ENCODE results near the gene RNF213.
"Not testable (repeated sequence)": the region's sequence is repeated elsewhere in the genome, so short reads cannot be mapped to it uniquely, and the experiment has no call there.

RNF213 gene

DNA sequence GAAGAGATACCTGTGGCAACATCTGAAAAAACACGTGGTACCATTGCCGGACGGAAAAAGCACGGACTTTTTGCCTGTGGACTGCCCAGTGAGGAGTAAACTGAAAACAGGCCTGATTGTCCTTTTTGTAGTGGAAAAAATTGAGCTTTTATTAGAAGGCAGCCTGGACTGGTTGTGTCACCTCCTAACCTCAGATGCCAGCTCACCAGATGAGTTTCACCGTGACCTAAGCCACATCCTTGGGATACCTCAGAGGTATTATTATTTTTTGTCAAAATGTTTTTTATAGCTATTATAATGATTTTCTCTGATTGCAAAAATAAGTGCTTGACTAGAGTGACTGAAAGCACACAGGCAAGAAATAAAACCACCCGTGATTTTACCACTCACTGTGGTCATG lies 34.9 kb downstream of the RNF213 start:
- no peak for DNase-seq

DNA sequence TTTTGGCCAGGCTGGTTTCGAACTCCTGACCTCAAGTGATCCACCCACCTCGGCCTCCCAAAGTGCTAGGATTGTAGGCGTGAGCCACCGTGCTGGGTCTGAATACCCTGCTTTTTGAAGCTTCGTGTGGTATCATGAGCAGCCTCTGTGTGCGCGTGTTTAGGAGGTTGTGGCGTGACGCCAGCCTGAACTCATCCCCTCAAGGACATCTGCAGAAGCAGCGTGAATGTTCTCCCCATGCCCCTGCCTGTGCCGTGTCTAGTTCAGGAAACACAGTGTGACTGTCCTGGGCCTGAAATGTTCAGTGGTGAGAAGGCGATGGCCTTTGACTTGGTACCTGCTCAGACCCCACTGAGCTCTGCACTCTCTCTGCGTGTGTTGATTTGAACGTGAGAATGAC lies 35.6 kb downstream of the RNF213 start:
- no peak for DNase-seq

DNA sequence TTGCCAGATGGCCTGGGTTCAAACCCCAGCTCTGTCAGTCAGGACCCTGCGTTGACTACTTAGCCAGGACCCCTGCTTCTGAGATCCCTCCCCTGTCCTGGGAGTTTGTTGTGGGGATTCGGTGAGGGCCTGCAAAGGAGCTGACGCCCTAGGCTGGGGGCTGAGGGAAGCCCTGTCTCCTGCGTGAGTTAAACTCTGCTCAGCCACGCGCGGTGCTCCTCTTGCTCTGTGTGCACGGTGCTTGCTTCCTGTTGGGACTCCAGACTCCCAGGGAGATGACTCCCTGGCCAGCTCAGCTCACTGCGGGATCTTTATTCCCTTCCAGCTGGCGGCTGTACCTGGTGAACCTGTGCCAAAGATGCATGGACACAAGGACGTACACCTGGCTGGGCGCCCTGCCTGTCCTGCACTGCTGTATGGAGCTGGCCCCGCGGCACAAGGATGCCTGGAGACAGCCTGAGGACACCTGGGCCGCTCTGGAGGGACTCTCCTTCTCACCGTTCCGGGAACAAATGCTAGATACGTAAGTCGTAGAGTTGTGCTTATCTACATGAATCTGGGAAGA lies 37.4 kb downstream of the RNF213 start:
- no peak for DNase-seq

DNA sequence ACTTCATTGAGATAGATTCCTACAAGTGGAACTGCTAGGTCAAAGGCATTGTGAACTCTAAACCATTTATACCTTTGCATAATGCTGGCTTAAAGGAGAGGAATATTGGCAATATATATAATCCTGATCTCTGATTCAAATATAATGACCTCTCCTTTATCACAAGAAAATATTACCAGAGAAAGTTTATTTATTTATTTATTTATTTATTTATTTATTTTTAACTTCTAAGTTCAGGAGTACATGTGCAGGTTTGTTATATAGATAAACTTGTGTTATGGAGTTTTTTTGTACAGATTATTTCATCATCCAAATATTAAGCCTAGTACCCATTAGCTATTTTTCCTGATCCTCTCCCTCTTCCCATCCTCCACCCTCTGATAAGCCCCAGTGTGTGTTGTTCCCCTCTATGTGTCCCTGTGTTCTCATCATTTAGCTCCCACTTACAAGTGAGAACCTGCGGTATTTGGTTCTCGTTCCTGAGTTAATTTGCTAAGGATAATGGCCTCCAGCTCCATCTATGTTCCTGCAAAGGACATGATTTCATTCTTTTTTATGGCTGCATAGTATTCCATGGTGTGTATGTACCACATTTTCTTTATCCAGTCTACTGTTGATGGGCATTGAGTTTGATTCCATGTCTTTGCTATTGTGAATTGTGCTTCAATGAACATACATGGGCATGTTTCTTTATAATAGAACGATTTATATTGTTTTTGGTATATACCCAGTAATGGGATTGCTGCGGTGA lies 38.9 kb downstream of the RNF213 start:
- DNase-seq = not testable (repeated sequence)

DNA sequence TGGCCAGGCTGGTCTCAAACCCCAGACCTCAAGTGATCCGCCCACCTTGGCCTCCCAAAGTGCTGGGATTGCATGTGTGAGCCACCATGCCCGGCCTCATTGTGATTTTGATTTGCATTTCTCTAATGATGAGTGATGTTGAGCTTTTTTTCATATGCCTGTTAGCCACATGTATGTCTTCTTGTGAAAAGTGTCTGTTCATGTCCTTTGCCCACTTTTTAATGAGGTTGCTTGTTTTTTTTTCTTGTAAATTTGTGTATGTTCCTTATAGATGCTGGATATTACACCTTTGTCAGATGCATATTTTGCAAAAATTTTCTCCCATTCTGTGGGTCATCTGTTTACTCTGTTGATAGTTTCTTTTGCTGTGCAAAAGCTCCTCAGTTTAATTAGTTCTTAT lies 40.1 kb downstream of the RNF213 start:
- DNase-seq = not testable (repeated sequence)

DNA sequence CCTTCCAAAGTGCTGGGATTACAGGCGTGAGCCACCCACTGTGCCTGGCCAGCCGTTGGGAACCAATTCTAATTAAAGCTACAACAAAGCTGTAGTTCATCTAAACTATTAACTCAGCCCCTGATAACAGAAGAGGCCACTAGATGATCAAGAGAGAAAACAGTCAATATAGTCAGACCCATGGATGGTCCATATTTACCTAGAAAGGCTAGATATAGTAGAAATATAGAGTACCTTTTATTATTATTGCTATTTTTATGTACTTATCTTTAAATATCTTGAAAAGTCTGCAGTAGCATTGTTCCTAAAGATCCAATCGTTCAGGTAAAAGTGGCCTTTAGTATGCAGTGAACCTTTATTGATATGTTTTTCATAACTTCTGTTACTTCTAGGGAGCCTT lies 43.2 kb downstream of the RNF213 start:
- DNase-seq = no peak

DNA sequence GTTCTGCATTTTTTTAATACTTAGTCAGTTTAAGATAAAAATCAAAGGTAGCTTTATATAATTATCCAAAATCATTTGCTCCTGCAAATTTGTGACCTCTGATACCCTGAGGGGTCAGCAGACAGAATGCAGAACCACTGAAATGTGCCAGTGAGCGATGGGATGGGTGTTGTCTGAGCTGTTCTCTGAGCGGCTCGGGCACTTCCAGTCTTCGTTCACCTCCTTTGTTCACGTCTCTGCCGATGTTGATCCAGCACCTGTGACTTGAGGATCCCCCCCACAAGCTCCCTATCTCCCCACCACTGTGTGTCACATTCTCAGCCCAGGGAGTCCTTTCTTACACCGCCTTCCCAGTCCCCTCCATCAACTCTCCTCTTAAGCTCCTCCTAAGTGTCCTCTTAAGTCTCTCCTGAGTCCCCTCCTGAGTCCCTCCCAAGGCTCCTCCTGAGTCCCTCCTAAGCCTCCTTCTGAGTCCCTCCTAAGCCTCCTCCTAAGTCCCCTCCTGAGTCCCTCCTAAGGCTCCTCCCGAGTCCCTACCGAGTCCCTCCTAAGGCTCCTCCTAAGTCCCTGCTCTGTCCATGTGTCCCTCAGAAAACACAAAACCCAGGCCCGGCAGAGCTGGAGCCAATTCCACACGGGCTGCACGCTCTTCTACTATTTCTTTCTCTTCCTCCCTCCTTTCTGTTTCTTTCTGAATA lies 47.5 kb downstream of the RNF213 start:
- no peak for DNase-seq

DNA sequence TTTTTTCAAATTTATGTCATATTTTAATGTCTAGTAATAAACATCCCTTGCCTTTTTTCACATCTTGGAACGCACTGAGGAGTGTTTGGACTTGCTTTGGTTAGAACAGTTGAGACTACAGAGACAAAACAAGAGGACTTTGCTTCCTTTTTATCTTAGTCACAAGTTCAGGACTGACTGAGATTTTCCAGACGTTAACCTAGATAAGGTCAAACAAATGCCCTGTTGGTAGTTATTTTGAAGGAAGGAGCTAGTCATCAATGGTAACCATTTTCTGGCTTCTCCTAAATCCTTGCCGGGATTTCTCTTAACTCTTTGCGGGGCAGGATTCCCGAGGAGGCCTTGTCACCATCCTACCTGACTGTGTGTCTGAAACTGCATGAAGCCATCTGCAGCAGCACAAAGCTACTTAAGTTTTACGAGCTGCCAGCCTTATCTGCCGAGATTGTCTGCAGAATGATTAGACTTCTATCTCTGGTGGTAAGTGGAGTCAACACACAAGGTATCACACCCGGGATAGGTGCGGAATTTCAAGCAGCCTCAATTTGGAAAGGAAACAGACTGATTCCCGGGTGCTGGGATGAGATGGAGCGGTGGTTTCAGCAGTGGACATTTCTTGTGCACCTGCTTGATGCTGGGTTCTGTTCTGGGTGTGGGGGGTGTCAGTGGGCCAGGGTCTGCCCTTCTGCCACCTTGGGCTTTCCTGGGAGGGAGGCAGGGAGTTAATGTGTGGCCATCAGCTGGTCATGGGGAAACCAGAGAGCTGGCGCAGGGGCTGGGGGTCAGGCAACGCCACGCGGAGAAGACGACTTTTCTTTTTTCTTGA lies 48.3 kb downstream of the RNF213 start:
- DNase-seq = no peak

DNA sequence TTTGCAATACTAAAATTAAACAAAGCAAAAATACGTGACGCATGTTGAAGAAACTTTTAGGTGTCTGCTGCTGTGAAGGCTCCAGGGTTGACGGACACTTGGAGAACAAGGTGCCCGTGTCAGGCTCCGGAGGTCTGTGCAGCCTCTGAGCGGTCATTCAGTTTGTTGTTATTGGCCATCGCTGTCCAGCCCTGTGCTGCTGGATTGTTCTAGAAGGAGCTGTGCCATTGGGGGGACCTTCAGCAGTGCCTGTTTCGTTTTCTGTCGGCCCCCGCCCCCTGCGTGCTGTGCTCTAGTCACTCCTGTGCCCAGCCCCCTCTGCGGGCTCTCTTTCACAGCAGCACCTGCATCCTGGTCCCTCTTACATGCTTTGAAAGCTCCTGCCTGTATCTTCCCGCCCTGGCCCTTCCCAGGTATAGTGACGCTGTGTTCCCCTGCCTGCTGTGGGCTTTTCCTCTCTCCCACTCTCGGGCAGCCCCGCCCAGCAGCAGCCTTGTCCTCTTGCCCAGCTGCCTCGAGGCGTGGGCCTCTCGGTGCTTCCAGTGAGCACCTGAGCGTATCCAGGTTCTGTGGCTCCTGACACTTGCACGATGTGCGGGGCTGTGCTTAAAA lies 50.7 kb downstream of the RNF213 start:
- no peak for DNase-seq

DNA sequence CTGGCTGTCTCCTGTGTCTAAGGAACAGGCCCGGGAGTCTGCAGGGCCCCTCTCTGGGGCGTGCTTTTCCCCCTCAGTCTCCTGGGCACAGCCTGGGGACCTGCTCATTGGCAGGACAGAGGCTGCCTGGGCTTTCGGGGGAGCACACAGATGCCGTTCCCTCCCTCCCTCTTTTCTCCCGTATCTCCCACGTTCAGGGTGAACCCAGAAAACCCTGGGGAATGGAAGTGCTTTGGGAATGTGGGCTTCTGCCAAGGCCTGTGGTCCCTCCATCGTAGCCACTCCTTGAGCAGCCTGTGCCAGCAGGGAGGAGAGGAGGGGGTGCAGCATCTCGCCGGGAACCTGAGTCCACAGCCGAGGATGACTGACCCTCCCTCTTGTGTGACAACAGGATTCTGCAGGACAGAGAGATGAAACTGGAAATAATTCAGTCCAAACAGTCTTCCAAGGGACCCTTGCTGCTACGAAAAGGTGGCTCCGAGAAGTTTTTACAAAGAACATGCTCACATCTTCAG lies 52.0 kb downstream of the RNF213 start:
- DNase-seq = no peak

DNA sequence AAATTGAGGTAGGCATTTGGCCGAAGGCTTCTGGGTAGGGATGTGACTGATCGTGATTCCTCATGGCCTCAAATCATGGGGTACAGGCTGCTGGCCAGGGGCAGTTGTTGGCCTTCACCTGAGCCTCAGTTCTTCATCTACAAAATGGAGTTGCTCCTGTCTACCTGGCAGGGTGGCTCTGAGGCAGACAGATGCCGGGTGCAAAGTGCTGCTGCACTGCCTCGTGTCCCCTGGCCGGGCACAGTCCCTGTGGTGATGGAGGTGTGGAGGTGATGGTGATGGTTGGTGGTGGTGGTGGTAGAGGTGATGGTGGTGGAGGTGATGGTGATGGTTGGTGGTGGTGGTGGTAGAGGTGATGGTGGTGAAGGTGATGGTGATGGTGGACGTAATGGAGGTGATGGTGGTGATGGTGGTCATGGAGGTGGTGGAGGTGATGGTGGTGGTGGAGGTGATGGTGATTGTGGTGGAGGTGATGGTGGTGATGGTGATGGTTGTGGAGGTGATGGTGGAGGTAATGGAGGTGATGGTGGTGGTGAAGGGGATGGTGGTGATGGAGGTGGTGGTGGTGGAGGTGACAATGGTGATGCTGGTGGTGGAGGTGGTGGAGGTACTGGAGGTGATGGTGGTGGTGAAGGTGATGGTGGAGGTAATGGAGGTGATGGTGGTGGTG lies 52.6 kb downstream of the RNF213 start:
- no peak for DNase-seq

DNA sequence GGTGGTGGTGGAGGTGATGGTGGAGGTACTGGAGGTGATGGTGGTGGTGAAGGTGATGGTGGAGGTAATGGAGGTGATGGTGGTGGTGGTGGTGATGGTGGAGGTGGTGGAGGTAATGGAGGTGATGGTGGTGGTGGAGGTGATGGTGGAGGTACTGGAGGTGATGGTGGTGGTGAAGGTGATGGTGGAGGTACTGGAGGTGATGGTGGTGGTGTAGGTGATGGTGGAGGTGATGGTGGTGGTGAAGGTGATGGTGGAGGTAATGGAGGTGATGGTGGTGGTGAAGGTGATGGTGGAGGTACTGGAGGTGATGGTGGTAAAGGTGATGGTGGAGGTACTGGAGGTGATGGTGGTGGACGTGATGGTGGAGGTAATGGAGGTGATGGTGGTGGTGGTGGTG lies 53.3 kb downstream of the RNF213 start:
- DNase-seq = not testable (repeated sequence)

DNA sequence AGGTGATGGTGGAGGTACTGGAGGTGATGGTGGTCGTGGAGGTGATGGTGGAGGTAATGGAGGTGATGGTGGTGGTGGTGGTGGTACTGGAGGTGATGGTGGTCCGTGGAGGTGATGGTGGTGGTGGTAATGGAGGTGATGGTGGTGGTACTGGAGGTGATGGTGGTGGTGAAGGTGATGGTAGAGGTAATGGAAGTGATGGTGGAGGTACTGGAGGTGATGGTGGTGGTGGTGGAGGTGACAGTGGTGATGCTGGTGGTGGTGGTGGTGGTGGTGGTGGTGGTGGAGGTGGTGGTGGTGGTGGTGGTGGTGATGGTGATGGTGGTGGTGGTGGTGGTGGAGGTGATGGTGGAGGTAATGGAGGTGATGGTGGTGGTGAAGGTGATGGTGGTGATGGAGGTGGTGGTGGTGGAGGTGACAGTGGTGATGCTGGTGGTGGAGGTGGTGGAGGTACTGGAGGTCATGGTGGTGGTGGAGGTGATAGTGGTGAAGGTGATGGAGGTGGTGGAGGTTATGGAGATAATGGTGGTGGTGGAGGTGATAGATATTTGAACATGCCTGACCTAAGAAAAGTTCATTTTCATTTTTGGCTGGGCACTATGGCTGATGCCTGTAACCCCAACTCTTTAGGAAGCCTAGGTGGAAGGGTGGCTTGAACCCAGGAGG lies 55.0 kb downstream of the RNF213 start:
- DNase-seq = no peak

DNA sequence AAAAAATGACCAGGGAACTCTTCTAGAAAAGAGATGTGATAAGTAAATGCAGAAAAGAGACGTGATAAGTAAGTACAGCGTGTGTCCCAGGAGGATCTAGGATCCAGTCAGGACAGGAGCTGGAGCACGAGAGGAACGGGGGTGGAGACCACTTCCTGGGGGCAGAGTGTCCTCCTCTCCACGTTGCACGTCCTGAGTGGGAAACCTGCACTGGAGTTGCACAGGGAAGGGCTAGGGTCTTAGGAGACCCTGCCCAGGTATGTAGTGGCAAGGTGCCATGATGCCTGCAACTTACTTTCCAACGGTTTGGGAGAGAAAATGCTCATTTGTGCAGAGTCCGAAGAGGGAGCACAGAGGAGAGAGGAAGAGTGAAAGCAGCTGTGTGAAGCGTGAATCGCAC lies 55.8 kb downstream of the RNF213 start:
- no peak for DNase-seq

DNA sequence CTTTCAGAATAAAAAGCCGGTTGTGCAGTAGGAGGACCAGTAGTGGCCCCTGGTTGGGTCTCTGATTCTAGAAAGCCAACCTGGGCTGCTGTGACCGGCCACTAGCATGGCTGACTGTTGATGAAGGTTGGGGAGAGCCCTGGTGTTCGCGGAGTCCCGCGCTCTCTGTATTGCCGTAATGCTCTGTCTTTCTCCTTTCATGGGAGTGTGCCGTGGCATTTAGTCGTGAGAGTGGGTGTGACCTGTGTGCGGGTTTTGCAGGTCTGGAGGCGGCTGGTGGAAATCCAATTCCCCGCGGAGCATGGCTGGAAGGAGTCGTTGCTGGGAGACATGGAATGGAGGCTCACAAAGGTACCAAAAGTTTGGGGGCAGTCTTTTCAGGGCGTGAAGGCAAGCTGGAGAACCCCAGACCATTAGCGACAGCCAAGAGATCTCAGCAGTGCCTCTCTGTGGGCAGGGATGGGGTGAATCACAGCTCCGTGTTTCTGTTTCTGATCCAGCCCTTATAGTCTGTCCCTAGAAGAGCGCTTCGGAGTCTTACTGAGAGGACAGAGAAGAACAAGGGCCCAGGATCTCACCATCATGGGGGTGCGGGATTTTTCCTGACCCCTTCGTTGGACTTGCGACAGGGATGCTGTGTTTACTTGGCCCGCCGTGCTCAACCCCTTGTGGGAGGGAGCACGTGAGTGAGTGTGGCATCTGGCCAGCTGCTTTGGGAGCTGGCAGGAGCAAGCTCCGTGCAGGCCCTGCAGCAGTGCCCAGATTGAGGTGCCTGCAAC lies 56.5 kb downstream of the RNF213 start:
- no peak for DNase-seq

DNA sequence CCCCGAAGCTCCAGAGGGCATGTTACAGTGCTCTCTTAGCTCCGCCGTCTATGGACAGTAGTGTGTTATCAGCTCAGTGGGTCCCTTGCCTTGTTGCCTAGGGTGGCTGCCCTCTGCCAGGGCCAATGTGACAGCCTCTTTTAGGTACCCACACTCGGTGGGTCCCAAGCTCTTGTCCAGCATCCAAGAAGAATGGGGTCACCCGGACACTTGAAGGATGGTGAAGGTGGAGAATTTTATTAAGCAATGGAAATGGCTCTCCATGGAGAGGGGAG lies 57.0 kb downstream of the RNF213 start:
- DNase-seq = no peak

DNA sequence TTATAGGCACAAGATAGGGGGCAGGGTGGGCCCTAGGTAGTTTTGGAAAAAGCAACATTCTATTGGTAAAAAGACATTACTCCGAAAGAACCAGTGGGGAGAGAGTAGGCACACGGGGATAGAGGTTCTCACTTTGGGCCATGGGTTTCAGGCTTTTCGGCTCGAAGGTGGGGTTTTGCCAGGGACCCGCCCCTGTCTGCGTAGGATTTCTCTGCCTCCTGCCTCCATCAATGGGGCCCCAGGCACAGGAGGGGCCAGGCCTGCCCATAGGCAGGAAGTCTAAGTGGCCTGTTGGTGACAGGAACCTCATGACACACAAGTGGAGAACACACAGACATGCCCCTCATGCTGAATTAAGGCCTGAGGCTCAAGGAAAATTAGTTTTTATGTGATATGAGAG lies 57.5 kb downstream of the RNF213 start:
- no peak for DNase-seq

DNA sequence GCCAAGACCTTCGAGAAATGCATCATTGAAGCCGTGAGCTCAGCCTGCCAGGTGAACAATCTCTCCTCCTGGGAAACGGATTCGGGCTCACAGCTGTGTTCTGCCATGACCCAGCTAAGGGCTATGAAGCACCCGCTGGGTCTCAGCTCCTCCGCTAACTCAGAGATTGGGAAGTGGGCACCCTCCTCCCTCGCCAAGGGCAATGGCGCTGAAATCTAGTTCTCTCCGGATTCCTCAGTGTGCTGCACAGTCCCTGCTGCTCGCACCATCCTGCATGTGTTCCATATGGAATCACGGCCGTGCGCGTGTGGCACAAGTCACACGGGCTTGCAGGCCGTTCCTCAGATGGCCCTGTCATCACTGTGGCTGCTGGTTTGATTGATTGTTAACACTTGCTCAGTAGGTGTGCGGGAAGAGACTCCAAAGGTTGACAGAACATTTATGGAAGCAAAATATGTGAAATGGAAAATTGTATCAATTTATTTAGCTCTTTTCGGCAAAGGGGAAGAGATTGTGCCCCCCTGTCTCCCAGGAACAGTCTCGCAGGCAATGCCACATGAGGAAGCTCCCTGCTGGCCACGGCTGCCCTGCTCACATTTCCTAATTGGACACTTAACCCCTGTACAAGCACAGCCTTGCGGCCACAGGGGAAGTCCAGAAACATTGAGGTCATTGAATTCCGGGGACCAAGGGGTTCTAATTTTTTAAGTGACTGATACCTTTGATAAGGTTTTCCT lies 58.8 kb downstream of the RNF213 start:
- DNase-seq = no peak

DNA sequence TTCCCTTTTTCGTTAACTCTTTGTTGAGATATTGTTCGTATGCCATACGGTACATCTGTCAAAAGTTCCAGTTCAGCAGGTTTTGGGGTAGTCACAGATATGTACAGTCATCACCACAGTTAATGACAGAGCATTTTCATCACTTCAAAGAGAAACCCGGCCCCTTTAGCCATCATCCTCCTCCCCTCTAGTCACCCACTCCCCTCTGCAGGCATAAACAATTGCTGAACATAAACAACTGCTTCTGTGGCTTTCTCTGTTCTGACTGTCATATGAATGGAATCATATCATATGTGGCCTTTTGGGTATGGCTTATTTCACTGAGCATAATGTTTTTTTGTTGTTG lies 59.3 kb downstream of the RNF213 start:
- DNase-seq = no peak

DNA sequence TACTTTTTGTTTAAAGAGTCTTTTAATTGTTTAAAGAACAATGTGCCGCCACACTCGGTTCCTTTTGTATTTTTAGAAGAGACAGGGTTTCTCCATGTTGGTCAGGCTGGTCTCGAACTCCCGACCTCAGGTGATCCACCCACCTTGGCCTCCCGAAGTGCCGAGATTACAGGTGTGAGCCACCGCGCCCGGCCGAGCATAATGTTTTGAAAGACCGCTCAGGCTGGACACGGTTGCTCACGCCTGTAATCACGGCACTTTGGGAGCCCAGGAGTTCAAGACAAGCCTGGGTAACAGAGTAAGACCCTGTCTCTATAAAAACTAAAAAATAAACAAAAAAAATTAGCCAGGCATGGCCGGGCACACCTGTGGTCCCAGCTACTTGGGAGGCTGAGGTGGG lies 59.8 kb downstream of the RNF213 start:
- DNase-seq = no peak
